Choroid plexus epithelial cell (primary cell): ENCODE results near the gene OR2J1.
"Not testable (repeated sequence)": the region's sequence is repeated elsewhere in the genome, so short reads cannot be mapped to it uniquely, and the experiment has no call there.

Source experiments
- DNase-seq: peaks from one replicate; pipeline ENCODE4 v3.0.0-alpha.2; 2010; ENCODE audit warnings: low read depth
- H3K4me3 ChIP-seq: 2 replicates; pipeline ENCODE4 v1.5.1; 2011; ENCODE audit warnings: low read depth, mild to moderate bottlenecking, control low read depth, low read length, moderate library complexity
- TF ChIP-seq, protein P1 (sequence below): conservative IDR thresholded peaks from 2 replicates; pipeline ENCODE4 v1.5.1; 2011; ENCODE audit warnings: low read depth, mild to moderate bottlenecking, control low read depth, inconsistent platforms, low read length, moderate library complexity

The OR2J1 gene

GRCh38 chr6:29131691-29132090, 32.4 kb downstream of the OR2J1 start:
- TF ChIP-seq, protein P1, sequence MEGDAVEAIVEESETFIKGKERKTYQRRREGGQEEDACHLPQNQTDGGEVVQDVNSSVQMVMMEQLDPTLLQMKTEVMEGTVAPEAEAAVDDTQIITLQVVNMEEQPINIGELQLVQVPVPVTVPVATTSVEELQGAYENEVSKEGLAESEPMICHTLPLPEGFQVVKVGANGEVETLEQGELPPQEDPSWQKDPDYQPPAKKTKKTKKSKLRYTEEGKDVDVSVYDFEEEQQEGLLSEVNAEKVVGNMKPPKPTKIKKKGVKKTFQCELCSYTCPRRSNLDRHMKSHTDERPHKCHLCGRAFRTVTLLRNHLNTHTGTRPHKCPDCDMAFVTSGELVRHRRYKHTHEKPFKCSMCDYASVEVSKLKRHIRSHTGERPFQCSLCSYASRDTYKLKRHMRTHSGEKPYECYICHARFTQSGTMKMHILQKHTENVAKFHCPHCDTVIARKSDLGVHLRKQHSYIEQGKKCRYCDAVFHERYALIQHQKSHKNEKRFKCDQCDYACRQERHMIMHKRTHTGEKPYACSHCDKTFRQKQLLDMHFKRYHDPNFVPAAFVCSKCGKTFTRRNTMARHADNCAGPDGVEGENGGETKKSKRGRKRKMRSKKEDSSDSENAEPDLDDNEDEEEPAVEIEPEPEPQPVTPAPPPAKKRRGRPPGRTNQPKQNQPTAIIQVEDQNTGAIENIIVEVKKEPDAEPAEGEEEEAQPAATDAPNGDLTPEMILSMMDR, result no peak
- no peak overlapping the region for H3K4me3 ChIP-seq
- DNase-seq, result no peak

DNA sequence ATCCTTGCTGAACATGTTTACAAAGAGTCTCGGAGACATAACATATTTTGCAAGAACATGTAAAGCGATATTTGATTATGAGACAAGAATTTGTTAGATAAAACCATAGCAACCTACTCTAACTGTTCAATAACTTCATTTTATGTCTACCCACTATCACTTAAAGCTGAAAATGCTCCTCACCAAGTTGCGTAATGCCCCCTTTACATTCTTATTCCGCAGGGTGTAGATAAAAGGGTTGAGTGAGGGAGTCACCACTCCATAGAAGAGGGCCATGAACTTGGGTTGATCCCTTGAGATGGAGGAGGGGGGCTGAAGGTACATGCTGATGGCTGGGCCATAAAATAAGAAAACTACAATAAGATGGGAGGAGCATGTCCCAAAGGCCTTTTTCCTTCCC, 38.4 kb downstream of the OR2J1 start:
- H3K4me3 ChIP-seq, result no peak overlapping the region
- no peak for DNase-seq
- TF ChIP-seq, protein P1, result no peak

- DNase-seq, result no peak
- TF ChIP-seq, protein P1, result no peak
- H3K4me3 ChIP-seq, result no peak overlapping the region
These were observed 42.3 kb downstream of the OR2J1 start for GRCh38 chr6:29141606-29142005.

GRCh38 chr6:29142309-29142708, 43.0 kb downstream of the OR2J1 start:
- no peak for DNase-seq
- H3K4me3 ChIP-seq, result no peak overlapping the region
- TF ChIP-seq, protein P1, result no peak

DNA sequence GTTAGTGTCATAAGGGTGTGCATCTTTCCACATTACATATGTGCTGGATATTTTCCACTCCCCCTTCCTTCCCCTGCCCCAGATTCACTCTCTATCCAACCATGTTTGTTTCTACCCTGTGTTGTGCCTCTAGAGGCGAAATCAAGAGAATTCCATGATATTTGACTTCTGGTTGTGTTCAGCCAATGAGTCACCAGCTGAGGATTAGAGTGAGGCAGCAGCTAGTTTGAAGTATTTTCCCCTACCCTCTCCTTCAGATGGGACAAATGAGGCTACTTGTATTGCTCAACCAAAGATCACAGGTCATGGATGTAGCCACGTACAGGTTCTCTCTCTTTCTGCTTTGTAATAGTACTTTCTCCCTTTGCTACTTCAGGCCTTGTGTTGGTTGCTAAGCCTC, 46.9 kb downstream of the OR2J1 start:
- no peak for DNase-seq
- H3K4me3 ChIP-seq, result no peak overlapping the region
- TF ChIP-seq, protein P1, result no peak

DNA sequence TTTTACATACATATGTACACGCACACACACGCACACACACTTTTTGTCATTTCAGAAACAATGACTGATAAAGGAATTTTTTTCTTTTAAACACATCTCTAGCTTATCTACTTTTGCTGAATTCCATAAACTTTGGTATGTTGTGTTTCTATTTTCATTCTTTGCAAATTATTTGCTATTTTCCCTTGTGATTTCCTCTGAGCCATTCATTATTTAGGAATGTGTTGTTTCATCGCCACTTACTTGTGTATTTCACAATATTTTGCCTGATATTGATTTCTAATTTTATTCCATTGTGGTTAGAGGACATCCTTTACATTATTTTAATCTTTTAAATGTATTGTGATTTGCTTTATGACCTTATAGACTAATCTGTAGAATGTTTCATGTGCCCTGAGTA, 47.8 kb downstream of the OR2J1 start:
- H3K4me3 ChIP-seq, result no peak overlapping the region
- TF ChIP-seq, protein P1, result no peak

DNA sequence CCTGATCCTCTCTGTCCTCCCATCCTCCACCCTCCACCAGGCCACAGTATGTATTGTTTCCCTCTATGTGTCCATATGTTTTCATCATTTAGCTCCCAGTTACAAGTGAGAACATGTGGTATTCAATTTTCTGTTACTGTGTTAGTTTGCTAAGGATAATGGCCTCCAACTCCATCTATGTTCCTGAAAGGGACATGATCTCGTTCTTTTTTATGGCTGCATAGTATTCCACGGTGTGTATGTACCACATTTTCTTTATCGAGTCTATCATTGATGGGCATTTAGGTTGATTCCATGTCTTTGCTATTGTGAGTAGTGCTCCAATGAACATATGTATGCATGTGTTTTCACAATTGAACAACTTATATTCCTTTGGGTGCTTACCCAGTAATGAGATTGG, 50.2 kb downstream of the OR2J1 start:
- DNase-seq, H3K4me3 ChIP-seq: not testable (repeated sequence)

More for the DNA sequence above, 47.8 kb downstream of the OR2J1 start:
- no peak for DNase-seq
